H1 (cell line): ENCODE measurements around the gene C12orf43. TPM values are rescaled to one million over a fixed set of nuclear protein-coding genes. Genes with fewer than 3 reads are reported as not detected.

Experiments
- CTCF ChIA-PET: fragments of 300-600 bp; sonication (Branson Sonifier 250); formaldehyde crosslinking; loops from one replicate; lab custom pipeline; 2021; ENCODE audit not compliant: partially characterized antibody; lab: Charles Lee
- POLR2A ChIA-PET: fragments of 300-600 bp; sonication (Branson Sonifier 250); formaldehyde crosslinking; loops from one replicate; lab custom pipeline; 2021; ENCODE audit warnings: inconsistent platforms; ENCODE audit not compliant: partially characterized antibody; lab: Charles Lee
- DNase-seq, 2 experiments: peaks; one replicate each; pipeline versions ENCODE4 v3.0.0 to v3.0.0-alpha.2; 2010 to 2022; ENCODE audit warnings: low spot score in 2 of 2, low read depth in 1 of 2, mixed read lengths in 1 of 2
- FAIRE-seq: peaks from 2 replicates; lab custom pipeline; 2011; peaks lifted over from hg19 to GRCh38; lab: Jason Lieb, UNC
- H2AFZ ChIP-seq: 2 replicates; pipeline ENCODE4 v1.8.1; 2012; ENCODE audit warnings: low read length, inconsistent platforms
- H2AK5ac ChIP-seq: 2 replicates; pipeline ENCODE4 v1.6.1; 2013; ENCODE audit warnings: low read depth, low read length
- H2BK120ac ChIP-seq: replicated peaks from 2 replicates; pipeline ENCODE3; 2013; ENCODE audit warnings: low read depth, low read length, inconsistent platforms
- H2BK12ac ChIP-seq: 2 replicates; pipeline ENCODE4 v1.6.1; 2013; ENCODE audit warnings: low read depth, low read length
- H2BK15ac ChIP-seq: 2 replicates; pipeline ENCODE4 v1.6.1; 2013; ENCODE audit warnings: low read length
- H2BK20ac ChIP-seq: 2 replicates; pipeline ENCODE4 v1.6.1; 2013; ENCODE audit warnings: low read length
- H2BK5ac ChIP-seq: 2 replicates; pipeline ENCODE4 v1.6.1; 2013; ENCODE audit warnings: low read depth, low read length
- H3K14ac ChIP-seq: 2 replicates; pipeline ENCODE4 v1.6.1; 2013; ENCODE audit warnings: inconsistent platforms; ENCODE audit not compliant: insufficient read length
- H3K18ac ChIP-seq: 2 replicates; pipeline ENCODE4 v1.6.1; 2013; ENCODE audit warnings: low read length; ENCODE audit errors: extremely low read depth
- H3K23ac ChIP-seq: 2 replicates; pipeline ENCODE4 v1.6.1; 2013; ENCODE audit warnings: inconsistent platforms; ENCODE audit not compliant: insufficient read length
- H3K23me2 ChIP-seq: 2 replicates; pipeline ENCODE4 v1.6.1; 2013; ENCODE audit warnings: low read depth, low read length
- H3K27ac ChIP-seq: 2 replicates; pipeline ENCODE4 v1.6.1; 2011; ENCODE audit warnings: low read depth, low read length, inconsistent platforms
- H3K27me3 ChIP-seq, 4 experiments: replicated peaks in 1 of 4; 1 replicate in 1 of 4; 2 replicates in 3 of 4; pipeline versions ENCODE4 v1.6.1 to v1.8.1; 2011 to 2013; ENCODE audit warnings: low read length in 3 of 4, mild to moderate bottlenecking in 3 of 4, inconsistent platforms in 2 of 4, mixed read lengths in 2 of 4, moderate library complexity in 1 of 4; ENCODE audit not compliant: control insufficient read depth in 3 of 4, insufficient read depth in 3 of 4; ENCODE audit errors: extremely low read depth in 1 of 4
- H3K36me3 ChIP-seq, 4 experiments: 2 replicates each; pipeline versions ENCODE4 v1.6.1 to v1.8.1; 2011 to 2013; ENCODE audit warnings: mild to moderate bottlenecking in 4 of 4, low read length in 3 of 4, moderate library complexity in 2 of 4, control low read depth in 1 of 4, inconsistent platforms in 1 of 4; ENCODE audit not compliant: insufficient read depth in 4 of 4, control insufficient read depth in 2 of 4
- H3K4ac ChIP-seq: replicated peaks from 2 replicates; pipeline ENCODE3; 2013; ENCODE audit warnings: low read length, low read depth, mixed read lengths, inconsistent platforms; ENCODE audit not compliant: insufficient read length
- H3K4me1 ChIP-seq, 4 experiments: replicated peaks in 1 of 4; 1 replicate in 1 of 4; 2 replicates in 3 of 4; pipeline versions ENCODE4 v1.6.1 to v1.8.1; 2011 to 2013; ENCODE audit warnings: low read length in 3 of 4, inconsistent platforms in 2 of 4, mixed read lengths in 1 of 4; ENCODE audit not compliant: insufficient read depth in 4 of 4, control insufficient read depth in 3 of 4
- H3K4me2 ChIP-seq, 2 experiments: 2 replicates each; pipeline versions ENCODE4 v1.6.1 to v1.8.1; 2011 to 2013; ENCODE audit warnings: low read depth in 2 of 2, low read length in 2 of 2, control low read depth in 1 of 2, inconsistent platforms in 1 of 2, mild to moderate bottlenecking in 1 of 2; ENCODE audit not compliant: insufficient read depth in 1 of 2
- H3K4me3 ChIP-seq, 4 experiments: fragments of 200-600, 300-600 bp in 1 of 4; sonication (generic), shearing (Covaris generic), sonication (Bioruptor Twin) in 1 of 4; 2 replicates each; pipeline versions ENCODE4 v1.5.1 to v1.8.1; 2011 to 2016; ENCODE audit warnings: low read length in 4 of 4, low read depth in 3 of 4, control low read depth in 2 of 4, inconsistent platforms in 2 of 4, mild to moderate bottlenecking in 2 of 4, mixed read lengths in 1 of 4, moderate library complexity in 1 of 4; ENCODE audit not compliant: insufficient read depth in 2 of 4; ENCODE audit errors: extremely low read depth in 1 of 4
- H3K56ac ChIP-seq: replicated peaks from 2 replicates; pipeline ENCODE3; 2013; ENCODE audit warnings: low read depth, mild to moderate bottlenecking, mixed read lengths, low read length, inconsistent platforms; ENCODE audit not compliant: insufficient read length
- H3K79me1 ChIP-seq: 2 replicates; pipeline ENCODE4 v1.6.1; 2013; ENCODE audit warnings: low read depth, low read length, control low read depth
- H3K79me2 ChIP-seq, 2 experiments: 2 replicates each; pipeline versions ENCODE4 v1.6.1 to v1.8.1; 2012 to 2013; ENCODE audit warnings: low read length in 2 of 2, mild to moderate bottlenecking in 2 of 2, inconsistent platforms in 1 of 2; ENCODE audit not compliant: insufficient read depth in 2 of 2, control insufficient read depth in 1 of 2
- H3K9ac ChIP-seq, 4 experiments: replicated peaks in 1 of 4; 1 replicate in 1 of 4; 2 replicates in 3 of 4; pipeline versions ENCODE4 v1.6.1 to v1.8.1; 2011 to 2013; ENCODE audit warnings: low read depth in 3 of 4, low read length in 3 of 4, control low read depth in 2 of 4, mild to moderate bottlenecking in 2 of 4, moderate library complexity in 2 of 4, inconsistent platforms in 1 of 4; ENCODE audit errors: extremely low read depth in 1 of 4
- H3K9me3 ChIP-seq, 2 experiments: 2 replicates each; pipeline versions ENCODE4 v1.6.1 to v1.8.1; 2012 to 2013; ENCODE audit warnings: mild to moderate bottlenecking in 2 of 2, moderate library complexity in 2 of 2, control low read depth in 1 of 2, inconsistent platforms in 1 of 2, low read depth in 1 of 2, low read length in 1 of 2, mixed read lengths in 1 of 2; ENCODE audit not compliant: insufficient read depth in 2 of 2
- H4K20me1 ChIP-seq, 2 experiments: replicated peaks in 1 of 2; 2 replicates each; pipeline versions ENCODE3 to v1.8.1; 2011 to 2013; ENCODE audit warnings: inconsistent platforms in 2 of 2, low read length in 2 of 2, mild to moderate bottlenecking in 1 of 2; ENCODE audit not compliant: insufficient read depth in 2 of 2, control insufficient read depth in 1 of 2
- H4K5ac ChIP-seq: 2 replicates; pipeline ENCODE4 v1.6.1; 2013; ENCODE audit warnings: low read length, low read depth, mixed read lengths, inconsistent platforms; ENCODE audit not compliant: insufficient read length
- H4K8ac ChIP-seq: 2 replicates; pipeline ENCODE4 v1.8.0; 2013; ENCODE audit warnings: mild to moderate bottlenecking, moderate library complexity, low read length, inconsistent platforms; ENCODE audit not compliant: insufficient read depth; ENCODE audit errors: extremely low read depth
- H4K91ac ChIP-seq: replicated peaks from 2 replicates; pipeline ENCODE3; 2013; ENCODE audit warnings: low read length, mixed read lengths, inconsistent platforms; ENCODE audit not compliant: insufficient read length
- JUND ChIP-seq: IDR thresholded peaks from 2 replicates; pipeline ENCODE4 v1.6.1; 2011; ENCODE audit warnings: mild to moderate bottlenecking, improper control_type of control experiment, low read length
- TAF1 ChIP-seq: IDR thresholded peaks from 2 replicates; pipeline ENCODE4 v1.6.1; 2011; ENCODE audit warnings: mild to moderate bottlenecking, low read depth, low read length
- WGBS, 2 experiments: shearing (Covaris generic) in 1 of 2; methylation state at CpG; one replicate each; pipeline versions ENCODE4 v1.1.6 to v1.1.7; 2013 to 2015; ENCODE audit warnings: low lambda C conversion rate in 2 of 2, mixed read lengths in 2 of 2, inconsistent platforms in 1 of 2, low coverage in 1 of 2, missing lambda C conversion rate in 1 of 2; ENCODE audit not compliant: insufficient replicate concordance in 2 of 2, insufficient coverage in 1 of 2, insufficient read length in 1 of 2; ENCODE audit errors: extremely low coverage in 1 of 2, missing lambda C conversion rate in 1 of 2; 5-methylcytosine and 5-hydroxymethylcytosine counted together
- polyA plus RNA-seq, 7 experiments: library from polyadenylated mRNA; depleted of rRNA in 3 of 7; stranded (reverse) in 5 of 7; unstranded in 2 of 7; fragments of >200 nt in 5 of 7; fragments of 200-250 nt in 2 of 7; gene quantifications; 1 replicate in 5 of 7; 2 replicates in 1 of 7; 4 replicates in 1 of 7; pipeline versions ENCODE4 v1.2.1 to v1.2.3, GENCODE V29; 2011 to 2013; ENCODE audit warnings: missing spikeins in 2 of 7, mixed read lengths in 2 of 7
- total RNA-seq: library from RNA; stranded (reverse); fragmentation: NEBNext Ultra II Directional; extraction: Animal tissue kit (Norgen Biotek cat#: 25700); gene quantifications from 2 replicates; pipeline ENCODE4 v1.2.1, GENCODE V29; 2021

The C12orf43 gene
- total and polyA plus RNA-seq, 2 of the 8 experiments (the other 6 are each of a cell fraction or from before 2014, with no cell fraction given) = 9.2 to 22.3 TPM

DNA sequence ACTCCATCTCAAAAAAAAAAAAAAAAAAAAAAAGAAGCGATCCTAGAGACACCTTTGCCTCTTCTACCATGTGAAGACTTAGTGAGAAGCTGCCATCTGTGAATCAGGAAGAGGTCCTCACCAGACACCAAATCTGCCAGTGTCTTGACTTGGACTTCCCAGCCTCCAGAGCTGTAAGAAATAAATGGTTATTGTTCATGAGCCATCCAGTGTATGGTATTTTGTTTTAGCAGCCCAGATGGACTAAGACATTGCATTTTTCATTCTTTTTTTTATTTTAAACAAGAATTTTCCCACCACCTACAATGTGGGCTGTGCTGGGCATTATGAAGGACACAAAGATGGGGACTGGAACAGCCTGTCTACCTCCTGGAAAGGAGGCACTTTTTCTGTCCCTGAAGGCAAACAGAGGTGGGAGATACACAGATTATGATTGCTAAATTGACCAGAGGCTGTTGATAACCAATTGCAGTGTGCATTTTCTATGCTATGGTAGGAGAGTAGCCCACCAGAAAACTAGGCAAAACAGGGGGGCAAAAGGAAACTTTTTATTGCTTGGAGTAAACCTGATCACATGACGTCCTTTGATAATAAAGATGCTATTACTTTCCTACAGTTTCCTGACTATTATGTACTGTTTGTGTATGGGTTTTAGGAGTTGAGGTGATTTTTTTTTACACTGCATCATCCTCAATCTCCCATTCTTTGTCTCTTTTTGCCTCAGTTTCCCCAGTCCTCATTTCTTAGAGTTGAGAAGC lies 2.8 kb upstream of the C12orf43 start:
- Histone ChIP-seq H3K27ac (no peak overlapping the region), H3K4me3 (no peak overlapping the region), H3K36me3 (no peaks in the 10 kb centered on the region), H3K23me2 (peaks cover 3% of the 10 kb centered on the region; the same call in 1 of the 2 replicates), H2BK120ac (no peak overlapping the region), H3K79me2 (peaks cover 0 to 13% of the 10 kb centered on the region in 2 experiments; a peak in 3 of 4 replicates), H2BK12ac (no peak overlapping the region), H3K14ac (no peak overlapping the region), H4K5ac (no peak overlapping the region), H3K4me2 (no peak overlapping the region), H2AFZ (no peak overlapping the region), H3K23ac (no peak overlapping the region), H4K91ac (no peak overlapping the region), H3K18ac (no peak overlapping the region), H3K9me3 (no peaks in the 10 kb centered on the region), H2BK20ac (no peak overlapping the region), H3K4ac (no peak overlapping the region), H4K8ac (no peak overlapping the region), H3K4me1 (peaks cover 0 to 4% (median 3%) of the 10 kb centered on the region in 4 experiments; a peak in 5 of 7 replicates), H2AK5ac (no peak overlapping the region), H2BK15ac (no peak overlapping the region), H3K56ac (no peak overlapping the region), H2BK5ac (no peak overlapping the region), H4K20me1 (no peaks in the 10 kb centered on the region), H3K79me1 (no peaks in the 10 kb centered on the region; the same call in none of the 2 replicates), H3K27me3 (no peaks in the 10 kb centered on the region), H3K9ac (no peak overlapping the region)
- ChIA-PET POLR2A (interaction anchor here (0.6 to 0.7 kb wide), 4 partner anchors 16 to 965 kb away, joined by 3 read pairs; no protein-coding TSS in a partner anchor), CTCF (interaction anchor here (0.6 to 3.5 kb wide), 9 partner anchors 8 to 391 kb away, joined by 3 to 18 read pairs (median 4); no protein-coding TSS in a partner anchor)
- 67% methylated on average over 1 of the region's 2 CpGs; no CpG with 5 or more reads in 1 of the 2 experiments for WGBS, 2 experiments
- DNase-seq (no peak), FAIRE-seq (no peak)
- no peak for TF ChIP-seq TAF1
- TF ChIP-seq JUND = no peak
